ENCODE data around the gene KCTD8.

DNA sequence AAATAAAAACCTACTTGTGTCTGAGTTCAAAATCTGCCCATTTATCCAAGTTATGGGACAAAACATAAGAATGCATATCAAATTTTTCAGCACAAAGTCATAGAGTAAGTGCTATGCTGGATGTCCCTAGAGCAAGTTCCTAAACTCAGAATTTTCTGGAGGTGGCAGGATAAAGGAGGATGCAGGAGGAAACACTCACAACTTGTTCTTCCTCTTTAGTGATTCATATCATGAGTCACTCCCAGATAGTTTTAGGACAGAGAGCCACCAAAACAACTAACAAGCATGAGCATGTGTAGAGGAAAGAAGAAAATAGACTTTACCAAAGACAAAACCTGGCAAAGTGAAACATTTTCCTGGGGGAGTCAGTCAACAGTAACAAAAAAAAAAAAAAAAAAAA, 302.7 kb downstream of the KCTD8 start:
- TF ChIP-seq POLR2A (IDR thresholded peaks at IDR 0.05) (no peak), CTCF (IDR thresholded peaks at IDR 0.05) (no peak)

Data from right lobe of liver (tissue), 4 donors.